Activated T-cell treated with anti-CD3 and anti-CD28 coated beads, Interleukin-2, amount 50 U/mL, for 4 hours (primary cell): ENCODE measurements around the gene CLIC3. TPM values are rescaled to one million over a fixed set of nuclear protein-coding genes. Genes with fewer than 3 reads are reported as not detected.

Experiments used
- ATAC-seq, 2 donors: fragments of 200-7000 bp; cut with Tn5 transposase; one replicate each; pipeline ENCODE4 v1.10.0; 2021
- DNase-seq: peaks from one replicate; pipeline ENCODE4 v3.0.0-alpha.2; 2020
- H3K27me3 Mint-ChIP-seq: one replicate; pipeline ENCODE4 v1.8.0; 2021; ENCODE audit warnings: low read depth, mixed read lengths
- H3K36me3 Mint-ChIP-seq: one replicate; pipeline ENCODE4 v1.8.0; 2022; ENCODE audit warnings: mixed read lengths; ENCODE audit not compliant: insufficient read depth
- H3K4me1 Mint-ChIP-seq: one replicate; pipeline ENCODE4 v1.8.0; 2021; ENCODE audit warnings: low read depth, mixed read lengths
- H3K4me3 Mint-ChIP-seq: one replicate; pipeline ENCODE4 v1.8.0; 2021; ENCODE audit warnings: mild to moderate bottlenecking, moderate library complexity, mixed read lengths
- H3K9me3 Mint-ChIP-seq: one replicate; pipeline ENCODE4 v1.8.0; 2021; ENCODE audit warnings: mixed read lengths
- total RNA-seq, 3 donors: library from RNA; stranded (reverse); gene quantifications; one replicate each; pipeline ENCODE4 v1.2.1, GENCODE V29; 2021

Gene CLIC3
- total RNA-seq, 3 donors from 2014 or later = 0.18 to 0.54 TPM; not detected in 1

DNA sequence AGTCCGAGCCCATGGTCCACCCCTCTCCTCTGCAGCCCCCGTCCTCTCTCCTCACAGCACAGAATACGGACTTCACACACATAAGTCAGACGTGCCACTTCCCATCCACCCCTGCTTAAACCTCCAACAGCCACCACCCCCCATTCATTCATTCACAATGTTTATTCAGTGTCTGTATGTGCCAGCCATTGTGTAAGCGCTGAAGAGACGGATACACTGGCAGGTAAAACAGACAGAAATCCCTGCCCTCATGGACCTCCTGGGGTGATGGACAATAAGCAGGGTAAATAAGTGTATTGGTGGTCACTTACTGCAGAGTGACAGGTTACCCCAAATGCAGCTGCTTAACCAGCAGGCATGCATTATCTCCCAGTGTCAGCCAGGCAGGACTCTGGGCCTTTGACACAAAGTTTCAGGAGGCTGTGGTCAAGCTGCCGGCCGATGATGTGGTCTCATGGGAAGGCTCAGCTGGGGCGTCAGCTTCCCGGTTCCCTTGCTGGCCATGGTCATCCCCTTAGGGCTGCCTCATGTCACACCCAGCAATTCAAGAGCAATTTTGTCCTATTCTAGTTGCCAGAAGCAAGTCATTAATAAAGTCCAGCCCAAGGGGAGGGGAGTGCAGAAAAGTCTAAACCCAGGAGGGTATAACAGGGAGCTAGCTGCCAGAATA is 6.0 kb downstream of the CLIC3 start:
- ATAC-seq = no peak
- peaks cover 2% of the 10 kb centered on the region for H3K36me3 Mint-ChIP-seq

DNA sequence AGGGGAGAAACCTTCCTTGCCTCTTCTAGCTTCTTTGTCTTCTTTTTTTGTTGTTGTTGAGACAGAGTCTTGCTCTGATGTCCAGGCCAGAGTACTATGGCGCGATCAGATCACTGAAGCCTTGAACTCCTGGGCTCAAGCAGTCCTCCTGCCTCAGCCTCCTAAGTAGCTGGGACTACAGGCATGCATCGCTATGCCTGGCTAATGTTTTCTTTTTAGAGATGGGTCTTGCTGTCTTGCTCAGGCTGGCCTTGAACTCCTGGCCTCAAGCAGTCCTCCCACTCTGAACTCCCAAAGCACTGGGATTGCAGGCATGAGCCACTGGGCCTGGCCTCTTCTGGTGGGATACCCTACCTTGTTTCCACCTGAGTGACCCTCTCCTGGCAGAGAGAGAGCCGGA is 7.5 kb downstream of the CLIC3 start:
- peaks cover 18% of the 10 kb centered on the region for H3K4me1 Mint-ChIP-seq
- peaks cover 10% of the 10 kb centered on the region for H3K27me3 Mint-ChIP-seq
- DNase-seq (no peak), ATAC-seq (no peak)
- H3K4me3 Mint-ChIP-seq = no peak overlapping the region
- H3K9me3 Mint-ChIP-seq = no peaks in the 10 kb centered on the region
- H3K36me3 Mint-ChIP-seq = peaks cover 1% of the 10 kb centered on the region

More for the DNA sequence above, 6.0 kb downstream of the CLIC3 start:
- H3K27me3 Mint-ChIP-seq = peaks cover 7% of the 10 kb centered on the region
- no peak for DNase-seq
- H3K9me3 Mint-ChIP-seq = no peaks in the 10 kb centered on the region
- H3K4me3 Mint-ChIP-seq = peak overlapping the region; percentile 79
- H3K4me1 Mint-ChIP-seq = peaks cover 19% of the 10 kb centered on the region

DNA sequence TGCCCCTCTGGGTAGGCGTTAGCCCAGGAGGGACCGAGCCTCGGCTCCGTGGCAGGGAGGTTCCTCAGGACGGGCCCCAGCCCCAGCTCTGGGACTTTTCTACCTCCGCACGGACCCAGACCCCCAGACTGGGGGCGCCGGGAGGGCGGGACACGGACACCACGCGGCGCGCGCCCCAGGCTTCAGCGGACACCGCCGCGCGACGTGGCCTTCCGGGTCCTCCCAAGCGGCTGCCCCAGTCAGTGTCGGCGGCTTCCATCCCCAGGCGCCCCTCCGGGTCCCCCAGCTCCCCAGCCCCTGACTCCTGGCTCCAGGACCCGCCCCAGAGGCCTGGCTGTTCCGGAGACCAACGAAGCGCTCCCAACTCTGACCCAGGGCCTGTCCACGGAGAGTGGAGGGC is 10.5 kb downstream of the CLIC3 start:
- H3K36me3 Mint-ChIP-seq = no peaks in the 10 kb centered on the region
- H3K9me3 Mint-ChIP-seq = no peaks in the 10 kb centered on the region
- peaks cover 4% of the 10 kb centered on the region for H3K4me1 Mint-ChIP-seq
- DNase-seq (no peak), ATAC-seq (no peak)
- no peak overlapping the region for H3K4me3 Mint-ChIP-seq
- peaks cover 20% of the 10 kb centered on the region for H3K27me3 Mint-ChIP-seq

DNA sequence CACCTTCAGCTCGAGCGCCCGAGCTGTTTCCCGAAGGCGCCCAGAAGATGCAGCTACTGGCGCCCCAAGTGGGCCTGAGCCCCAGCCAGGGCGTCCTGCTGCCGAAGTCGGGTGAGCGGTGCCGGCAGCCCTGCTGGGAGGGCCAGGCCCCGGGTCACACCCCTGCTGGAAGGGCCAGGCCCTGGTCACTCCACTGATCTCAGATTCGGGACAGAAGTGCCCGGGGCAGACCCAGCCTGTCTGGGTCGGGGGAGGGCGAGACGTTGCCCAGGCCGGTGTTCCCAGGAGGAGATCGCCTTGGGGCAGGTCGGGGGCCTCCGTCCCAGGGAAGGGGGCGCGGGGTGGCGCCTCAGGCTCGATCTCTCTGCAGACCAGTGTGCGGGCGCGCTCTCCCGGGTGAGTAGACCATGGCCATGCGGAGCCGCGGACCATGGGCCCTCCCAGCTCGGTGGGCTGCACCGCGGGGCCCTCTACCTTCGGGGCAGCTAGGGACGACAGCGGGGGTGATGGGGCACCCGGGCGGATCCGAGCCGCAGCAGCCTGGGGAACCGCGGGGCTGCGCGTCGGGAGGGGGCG is 11.3 kb downstream of the CLIC3 start:
- peak; percentile 25 to 48 for ATAC-seq
- peaks cover 20% of the 10 kb centered on the region for H3K27me3 Mint-ChIP-seq
- no peaks in the 10 kb centered on the region for H3K9me3 Mint-ChIP-seq
- no peaks in the 10 kb centered on the region for H3K36me3 Mint-ChIP-seq
- peaks cover 4% of the 10 kb centered on the region for H3K4me1 Mint-ChIP-seq
- no peak overlapping the region for H3K4me3 Mint-ChIP-seq
- DNase-seq = no peak

DNA sequence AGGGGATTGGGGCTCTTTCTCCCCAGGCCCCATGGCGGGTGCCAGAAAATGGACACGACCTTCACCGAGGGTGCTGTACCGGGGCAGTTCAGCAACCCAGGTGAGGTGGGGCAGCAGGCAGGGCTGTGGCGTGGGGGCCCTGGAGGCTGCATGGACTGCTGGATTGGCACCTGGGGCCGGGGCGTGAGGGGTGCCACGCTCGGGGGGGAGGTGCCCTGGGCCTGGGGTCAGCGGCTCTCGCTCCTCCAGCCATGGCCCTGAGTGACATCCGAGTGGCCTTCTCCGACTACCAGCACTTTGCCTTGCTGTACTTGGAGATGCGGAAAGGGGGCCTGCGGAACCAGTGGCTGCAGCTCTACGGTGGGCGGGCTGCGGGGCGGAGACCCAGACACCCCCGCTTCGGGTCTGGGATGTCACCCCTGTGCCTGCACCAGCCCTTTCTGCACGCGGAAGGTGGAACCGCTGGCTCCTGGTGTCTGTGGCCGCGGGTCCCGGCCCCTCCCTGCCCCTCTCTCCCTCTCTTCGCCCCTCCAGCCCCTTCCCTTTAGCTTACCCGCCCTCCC is 11.8 kb downstream of the CLIC3 start:
- Mint-ChIP-seq H3K4me3 (no peak overlapping the region), H3K36me3 (no peaks in the 10 kb centered on the region), H3K4me1 (peaks cover 4% of the 10 kb centered on the region), H3K9me3 (no peaks in the 10 kb centered on the region), H3K27me3 (peaks cover 20% of the 10 kb centered on the region)
- no peak for DNase-seq
- ATAC-seq = peak in 1 of 2 donors; percentile 5

DNA sequence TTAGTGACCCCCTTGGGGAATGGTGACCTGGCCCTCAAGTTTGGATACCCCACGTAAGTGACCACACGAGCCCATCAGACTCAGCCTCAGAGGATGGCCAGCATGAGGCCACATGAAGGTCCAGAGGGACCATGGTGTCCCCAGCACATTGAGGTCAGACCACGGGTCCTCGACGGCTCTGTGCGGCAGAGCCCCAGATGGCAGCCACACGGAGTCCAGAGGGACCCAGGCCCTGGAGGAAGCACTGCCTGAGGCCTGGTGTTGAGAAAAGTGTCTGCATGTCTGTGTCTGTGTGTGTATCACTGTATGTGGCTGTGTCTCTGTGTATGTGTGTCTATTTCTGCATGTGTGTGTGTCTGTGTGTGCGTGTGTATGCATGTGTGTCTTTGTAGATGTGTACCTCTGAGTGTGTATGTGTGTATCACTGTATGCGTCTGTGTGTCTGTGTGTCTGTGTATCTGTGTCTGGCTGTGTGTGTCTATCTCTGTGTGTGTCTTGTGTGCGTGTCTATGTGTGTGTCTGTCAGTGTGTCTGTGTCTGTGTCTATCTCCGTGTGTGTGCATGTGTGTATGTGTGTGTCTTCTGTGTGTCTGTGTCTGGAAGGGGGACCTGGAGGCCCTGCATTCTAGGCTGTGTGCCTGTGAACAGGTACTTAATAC is 12.6 kb downstream of the CLIC3 start:
- DNase-seq = no peak
- H3K4me3 Mint-ChIP-seq = no peak overlapping the region

DNA sequence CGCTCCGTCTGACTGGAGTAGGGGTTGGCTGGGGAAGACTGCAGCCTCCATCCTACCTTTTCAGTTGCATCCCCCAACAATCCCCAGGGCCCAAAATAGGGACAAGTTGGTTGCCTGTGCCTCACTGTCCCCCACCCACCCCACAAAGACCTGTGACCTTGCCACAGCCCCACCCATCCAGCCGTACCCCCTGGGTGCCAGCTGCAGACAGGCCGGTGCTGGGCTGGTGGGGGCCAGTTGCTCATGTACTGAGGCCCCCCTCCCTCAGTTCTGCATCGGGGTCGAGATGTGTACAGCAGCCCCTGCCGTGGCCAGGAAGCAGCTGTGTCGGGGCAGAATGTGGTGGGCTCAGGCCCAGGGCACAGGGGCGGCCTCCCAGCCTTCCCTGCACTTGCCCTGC is 13.2 kb downstream of the CLIC3 start:
- DNase-seq (no peak), ATAC-seq (no peak)
- Mint-ChIP-seq H3K36me3 (no peaks in the 10 kb centered on the region), H3K9me3 (no peaks in the 10 kb centered on the region), H3K27me3 (peaks cover 20% of the 10 kb centered on the region), H3K4me1 (peaks cover 4% of the 10 kb centered on the region), H3K4me3 (no peak overlapping the region)

More for the DNA sequence above, 12.6 kb downstream of the CLIC3 start:
- no peaks in the 10 kb centered on the region for H3K36me3 Mint-ChIP-seq
- H3K27me3 Mint-ChIP-seq = peaks cover 20% of the 10 kb centered on the region
- H3K4me1 Mint-ChIP-seq = peaks cover 4% of the 10 kb centered on the region
- no peaks in the 10 kb centered on the region for H3K9me3 Mint-ChIP-seq
- no peak for ATAC-seq

DNA sequence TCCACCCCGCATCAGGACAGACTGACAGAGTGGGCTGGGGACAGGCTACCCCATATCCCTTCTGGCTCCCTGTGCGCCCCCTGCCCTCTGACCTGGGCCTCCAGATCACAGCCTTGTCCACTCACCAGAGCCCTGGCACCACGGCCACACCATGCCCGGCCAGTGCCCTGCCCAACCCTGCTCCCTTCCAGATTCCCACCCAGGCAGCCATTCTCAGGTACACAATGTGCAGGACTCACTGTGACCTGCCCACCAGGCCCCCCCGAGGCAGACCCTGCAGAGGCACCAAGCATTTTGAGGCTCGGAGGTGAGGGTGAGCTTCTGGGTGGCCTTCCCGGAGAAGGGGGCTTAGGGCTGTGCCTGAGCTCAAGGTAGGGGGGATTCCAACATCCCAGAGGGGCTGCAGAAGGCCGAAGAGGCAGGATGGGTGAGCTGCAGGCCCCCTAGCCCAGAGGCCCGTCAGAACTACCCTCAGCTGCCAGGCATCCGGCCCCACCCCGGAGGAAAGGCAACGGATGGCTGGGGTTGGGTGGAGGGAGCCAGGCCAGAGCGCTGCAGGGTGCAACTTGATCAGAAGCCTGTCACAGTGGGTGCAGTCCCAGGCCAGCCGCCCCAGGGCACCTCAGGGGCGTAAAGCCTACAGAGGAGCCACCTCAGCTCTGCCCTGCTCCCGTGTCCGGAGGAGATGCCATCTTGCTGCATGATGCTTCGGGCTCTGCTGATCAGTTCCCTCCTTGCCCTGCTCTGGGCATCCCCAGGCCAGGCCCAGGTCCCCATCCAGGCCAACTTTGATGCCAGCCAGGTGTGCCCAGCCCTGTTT is 13.9 kb downstream of the CLIC3 start, which contains the start of gene LCNL1:
TSS of gene LCNL1 (plus strand) at position 762 of the 820 bp plus-strand sequence. CDS start 594 bp downstream, outside the sequence.
- no peaks in the 10 kb centered on the region for H3K9me3 Mint-ChIP-seq
- no peak within 1 kb of the TSS for H3K4me3 Mint-ChIP-seq
- peaks cover 20% of the 10 kb centered on the region for H3K27me3 Mint-ChIP-seq
- DNase-seq (no peak), ATAC-seq (no peak)
- peaks cover 4% of the 10 kb centered on the region for H3K4me1 Mint-ChIP-seq
- H3K36me3 Mint-ChIP-seq = no peaks in the 10 kb centered on the region

DNA sequence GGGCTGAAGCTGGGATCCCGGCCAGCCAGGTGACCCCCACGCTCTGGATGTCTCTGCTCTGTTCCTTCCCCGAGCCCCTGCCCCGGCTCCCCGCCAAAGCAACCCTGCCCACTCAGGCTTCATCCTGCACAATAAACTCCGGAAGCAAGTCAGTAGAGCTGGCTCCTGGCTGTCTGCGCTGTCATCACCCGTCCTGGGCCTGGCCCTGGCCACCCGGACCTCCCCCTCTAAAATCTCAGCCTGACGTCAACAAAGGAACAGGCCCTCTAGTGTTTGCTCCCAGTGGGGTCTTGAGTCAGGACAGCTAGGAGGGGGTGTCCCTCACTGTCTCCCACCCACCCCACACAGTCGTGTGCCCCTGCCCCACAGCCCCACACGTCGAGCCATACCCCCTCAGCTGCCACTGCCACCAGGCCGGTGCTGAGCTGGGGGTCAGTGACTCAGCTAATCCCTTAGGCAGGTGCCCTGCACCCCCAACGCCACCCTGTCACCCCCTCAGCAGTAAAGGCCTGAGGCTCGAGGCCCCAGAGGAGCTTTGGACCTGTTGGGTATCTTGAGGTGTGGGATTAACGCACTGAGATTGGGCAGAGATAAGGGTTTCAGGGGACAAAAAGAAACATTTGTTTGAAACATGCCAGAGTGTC is 14.7 kb downstream of the CLIC3 start:
- H3K9me3 Mint-ChIP-seq = no peaks in the 10 kb centered on the region
- DNase-seq = no peak
- H3K4me3 Mint-ChIP-seq = no peak overlapping the region
- H3K36me3 Mint-ChIP-seq = no peaks in the 10 kb centered on the region
- H3K4me1 Mint-ChIP-seq = peaks cover 5% of the 10 kb centered on the region
- ATAC-seq = no peak
- peaks cover 19% of the 10 kb centered on the region for H3K27me3 Mint-ChIP-seq

DNA sequence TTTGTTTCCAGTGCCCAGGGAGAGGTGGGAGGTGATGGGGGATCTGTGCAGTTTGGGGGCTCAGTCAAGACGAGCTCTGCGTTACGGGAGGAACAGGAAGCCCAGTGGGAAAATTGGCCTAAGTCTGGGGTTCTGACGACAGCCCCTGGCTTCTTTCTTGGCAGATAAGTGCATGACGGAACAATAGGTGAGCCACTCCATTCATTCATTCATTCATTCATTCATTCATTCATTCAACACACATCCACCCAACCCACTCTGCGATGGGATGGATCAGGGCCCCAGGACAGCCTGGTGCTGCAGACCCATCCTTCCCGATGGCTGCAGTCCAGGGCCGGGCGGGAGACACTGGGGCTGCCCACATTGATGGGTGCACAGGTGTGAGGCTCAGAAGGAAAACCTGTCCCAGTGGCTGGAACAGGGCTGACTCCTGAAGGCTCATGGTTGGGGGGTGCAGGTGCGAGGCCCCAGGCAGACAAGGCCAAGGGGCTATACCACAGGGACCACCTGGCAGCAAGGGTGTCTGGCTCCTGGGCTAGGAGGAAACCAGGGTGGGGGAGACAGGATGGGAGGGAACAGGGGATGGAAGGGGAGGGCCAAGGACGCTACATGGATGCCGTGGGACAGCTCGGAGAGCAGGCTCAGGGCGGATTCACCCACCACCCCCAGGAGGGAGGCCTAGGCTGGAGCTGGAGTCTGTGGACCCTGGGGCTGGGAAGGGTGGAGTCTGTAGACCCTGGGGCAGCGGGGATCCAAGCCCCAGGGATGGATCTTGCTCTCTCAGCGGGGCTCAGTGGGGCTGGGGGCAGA is 15.5 kb downstream of the CLIC3 start:
- H3K27me3 Mint-ChIP-seq = peaks cover 13% of the 10 kb centered on the region
- H3K4me1 Mint-ChIP-seq = peaks cover 12% of the 10 kb centered on the region
- no peaks in the 10 kb centered on the region for H3K9me3 Mint-ChIP-seq
- no peak for DNase-seq
- ATAC-seq = no peak
- H3K4me3 Mint-ChIP-seq = no peak overlapping the region
- no peaks in the 10 kb centered on the region for H3K36me3 Mint-ChIP-seq

DNA sequence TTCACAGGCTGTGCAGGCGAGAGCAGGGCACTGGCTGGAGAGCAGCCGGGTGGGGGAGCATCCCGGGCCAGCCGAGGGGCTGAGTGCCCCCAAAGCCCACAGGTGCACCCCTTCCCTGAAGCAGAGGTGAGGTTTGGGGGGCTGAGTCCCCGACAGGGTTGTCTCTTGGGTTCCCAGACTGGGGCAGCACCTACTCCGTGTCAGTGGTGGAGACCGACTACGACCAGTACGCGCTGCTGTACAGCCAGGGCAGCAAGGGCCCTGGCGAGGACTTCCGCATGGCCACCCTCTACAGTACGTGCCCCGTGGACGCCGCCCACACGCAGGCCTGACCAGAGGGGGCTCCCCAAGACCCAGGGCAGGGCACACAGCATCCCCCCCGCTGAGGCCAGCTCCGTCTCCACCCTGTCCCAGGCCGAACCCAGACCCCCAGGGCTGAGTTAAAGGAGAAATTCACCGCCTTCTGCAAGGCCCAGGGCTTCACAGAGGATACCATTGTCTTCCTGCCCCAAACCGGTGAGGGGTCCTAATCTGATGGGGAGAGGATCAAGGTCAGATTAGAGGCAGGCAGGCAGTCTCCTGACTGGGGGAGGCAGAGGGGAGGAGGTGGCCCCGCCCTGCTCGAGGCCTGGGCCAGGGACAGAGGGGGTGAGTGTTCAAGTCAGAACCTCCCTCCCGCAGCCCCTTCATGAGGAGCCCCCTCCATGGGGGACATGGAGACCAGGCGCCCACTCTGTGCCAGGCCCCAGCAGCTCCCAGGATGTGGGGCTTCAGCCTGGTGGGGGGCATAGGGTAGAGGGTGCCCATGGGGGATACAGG is 16.4 kb downstream of the CLIC3 start:
- H3K36me3 Mint-ChIP-seq = no peaks in the 10 kb centered on the region
- DNase-seq = no peak
- H3K4me1 Mint-ChIP-seq = peaks cover 20% of the 10 kb centered on the region
- no peak for ATAC-seq
- H3K9me3 Mint-ChIP-seq = no peaks in the 10 kb centered on the region
- peaks cover 13% of the 10 kb centered on the region for H3K27me3 Mint-ChIP-seq
- no peak overlapping the region for H3K4me3 Mint-ChIP-seq

DNA sequence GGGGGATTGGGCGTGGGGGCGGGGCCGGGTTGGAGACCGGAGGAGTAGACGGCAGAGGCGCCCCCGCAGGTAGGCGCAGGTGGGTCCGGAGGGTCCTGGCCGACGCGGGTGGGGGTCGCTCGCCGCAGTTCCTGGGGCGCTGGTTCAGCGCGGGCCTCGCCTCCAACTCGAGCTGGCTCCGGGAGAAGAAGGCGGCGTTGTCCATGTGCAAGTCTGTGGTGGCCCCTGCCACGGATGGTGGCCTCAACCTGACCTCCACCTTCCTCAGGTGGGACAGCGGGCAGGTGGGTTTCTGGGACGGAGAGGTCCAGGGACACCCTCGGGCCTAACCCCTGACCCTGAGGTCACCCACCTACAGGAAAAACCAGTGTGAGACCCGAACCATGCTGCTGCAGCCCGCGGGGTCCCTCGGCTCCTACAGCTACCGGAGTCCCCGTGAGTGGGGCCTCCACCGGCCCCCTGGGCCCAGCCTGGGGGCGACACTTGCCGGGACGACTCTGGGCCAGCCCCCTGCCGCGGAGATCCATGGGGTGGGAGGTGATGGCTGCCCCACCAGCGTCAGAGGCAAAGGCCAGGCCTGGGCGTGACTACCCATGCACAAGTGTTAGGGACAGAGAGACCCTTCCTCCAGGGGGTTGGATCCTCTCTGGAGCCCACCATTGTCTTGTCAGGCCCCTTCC is 17.4 kb downstream of the CLIC3 start:
- Mint-ChIP-seq H3K36me3 (no peaks in the 10 kb centered on the region), H3K9me3 (no peaks in the 10 kb centered on the region), H3K4me1 (peaks cover 27% of the 10 kb centered on the region), H3K27me3 (peaks cover 12% of the 10 kb centered on the region), H3K4me3 (no peak overlapping the region)
- ATAC-seq (peak in 1 of 2 donors; percentile 6), DNase-seq (no peak)
